HuH-7.5 (cell line): Measurements from ENCODE around the gene TADA2B.

ENCODE experiments used
- DNase-seq: peaks from one replicate; pipeline ENCODE4 v3.0.0; 2011; ENCODE audit warnings: low spot score

Gene TADA2B

DNA sequence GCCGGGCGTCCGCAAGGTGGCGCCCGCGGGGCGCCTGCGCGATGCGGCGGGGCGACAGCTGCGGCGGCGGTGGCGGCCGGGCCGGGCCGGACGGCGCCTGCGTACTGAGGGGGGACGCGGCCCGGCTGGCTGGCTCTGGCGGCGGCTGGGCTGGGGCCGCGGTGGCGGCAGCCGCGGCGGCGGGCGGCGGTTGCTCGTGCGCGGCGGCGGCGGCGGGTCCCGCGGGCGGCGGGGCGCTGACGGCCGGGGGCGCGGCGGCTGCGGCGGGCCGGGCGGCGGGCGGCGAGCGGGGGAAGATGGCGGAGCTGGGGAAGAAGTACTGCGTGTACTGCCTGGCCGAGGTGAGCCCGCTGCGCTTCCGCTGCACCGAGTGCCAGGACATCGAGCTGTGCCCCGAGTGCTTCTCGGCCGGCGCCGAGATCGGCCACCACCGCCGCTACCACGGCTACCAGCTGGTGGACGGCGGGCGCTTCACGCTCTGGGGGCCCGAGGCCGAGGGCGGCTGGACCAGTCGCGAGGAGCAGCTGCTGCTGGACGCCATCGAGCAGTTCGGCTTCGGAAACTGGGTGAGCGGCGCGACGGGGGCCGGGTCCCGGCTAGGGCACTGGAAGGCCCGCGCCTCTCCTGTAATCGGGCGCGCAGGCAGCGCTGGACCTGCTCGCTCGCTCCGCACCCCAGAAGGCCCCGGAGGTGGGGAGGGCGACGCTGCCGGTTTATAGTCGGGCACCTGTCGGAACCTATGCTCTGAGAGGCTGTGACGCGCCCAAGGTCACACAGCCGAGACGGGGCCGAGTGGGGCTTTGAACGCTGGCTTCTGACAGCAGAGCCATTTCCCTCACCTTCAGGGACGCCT lies at the start of gene TADA2B:
TSS of gene TADA2B (plus strand) at position 89 of the 853 bp plus-strand sequence. CDS start at position 297, 208 bp downstream.
- DNase-seq = peak; percentile 82

DNA sequence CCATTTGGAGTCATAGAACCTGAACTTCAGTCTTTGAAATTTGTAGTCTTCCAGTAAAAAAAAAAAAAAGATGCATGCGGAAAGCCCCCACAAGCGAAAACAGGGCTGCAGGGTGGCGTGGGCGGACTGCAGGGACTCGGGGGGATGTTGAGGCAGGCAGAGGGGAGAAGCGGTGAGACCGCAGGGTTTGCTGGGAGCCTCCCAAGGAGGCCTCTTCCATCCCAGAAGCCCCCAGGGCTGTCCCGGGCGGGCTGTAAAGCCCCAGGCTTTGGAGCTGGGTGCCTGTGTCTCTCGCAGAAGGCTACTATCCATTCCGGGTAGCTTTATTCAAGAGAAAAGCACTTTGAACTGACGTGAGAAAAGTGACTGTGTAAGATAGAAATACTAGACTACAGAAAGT lies 46.7 kb upstream of the TADA2B start:
- no peak for DNase-seq

DNA sequence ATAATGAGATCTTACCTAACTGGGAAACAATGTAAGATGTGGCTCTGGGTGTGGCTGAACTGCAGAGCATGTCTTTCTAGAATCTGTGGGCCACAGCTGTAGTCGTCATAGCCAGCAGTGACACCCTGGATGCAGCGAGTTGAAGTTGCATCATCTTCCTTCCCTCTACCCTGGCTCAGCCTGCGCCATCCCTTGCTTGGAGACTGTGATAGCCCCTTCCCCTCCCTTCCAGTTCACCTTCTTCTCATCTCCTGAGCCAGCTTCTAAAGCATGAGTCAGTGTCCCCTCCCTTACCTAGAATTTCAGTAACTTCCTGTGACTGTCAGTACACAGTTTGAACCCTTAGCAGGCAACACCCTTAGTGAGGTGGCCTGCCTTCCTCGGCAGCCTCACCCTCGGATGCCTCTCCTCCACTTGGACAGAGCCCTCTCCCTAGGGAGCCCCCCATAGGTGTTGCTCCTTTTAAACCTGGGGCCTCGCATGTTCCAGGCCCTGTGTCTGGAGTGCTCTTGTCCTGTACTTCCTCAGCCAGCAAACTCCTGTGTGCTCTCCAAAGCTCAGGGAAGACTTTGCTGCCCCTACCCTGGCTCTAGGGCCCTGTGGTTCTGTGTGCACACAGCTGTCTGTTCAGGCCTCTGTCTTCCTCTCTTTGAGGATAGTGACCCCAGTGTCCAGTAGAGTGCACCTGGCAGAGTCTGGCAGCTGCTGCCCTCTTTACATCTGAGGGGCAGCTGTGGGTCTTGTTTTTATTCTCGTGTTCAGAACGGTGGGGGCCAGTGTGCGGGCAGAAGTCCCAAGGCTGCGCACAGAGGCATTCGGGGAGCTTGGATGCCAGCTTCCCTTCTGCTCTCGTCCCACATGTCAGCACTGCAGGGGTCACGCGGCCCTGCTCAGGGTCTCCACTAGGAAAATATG lies 43.7 kb upstream of the TADA2B start:
- no peak for DNase-seq

DNA sequence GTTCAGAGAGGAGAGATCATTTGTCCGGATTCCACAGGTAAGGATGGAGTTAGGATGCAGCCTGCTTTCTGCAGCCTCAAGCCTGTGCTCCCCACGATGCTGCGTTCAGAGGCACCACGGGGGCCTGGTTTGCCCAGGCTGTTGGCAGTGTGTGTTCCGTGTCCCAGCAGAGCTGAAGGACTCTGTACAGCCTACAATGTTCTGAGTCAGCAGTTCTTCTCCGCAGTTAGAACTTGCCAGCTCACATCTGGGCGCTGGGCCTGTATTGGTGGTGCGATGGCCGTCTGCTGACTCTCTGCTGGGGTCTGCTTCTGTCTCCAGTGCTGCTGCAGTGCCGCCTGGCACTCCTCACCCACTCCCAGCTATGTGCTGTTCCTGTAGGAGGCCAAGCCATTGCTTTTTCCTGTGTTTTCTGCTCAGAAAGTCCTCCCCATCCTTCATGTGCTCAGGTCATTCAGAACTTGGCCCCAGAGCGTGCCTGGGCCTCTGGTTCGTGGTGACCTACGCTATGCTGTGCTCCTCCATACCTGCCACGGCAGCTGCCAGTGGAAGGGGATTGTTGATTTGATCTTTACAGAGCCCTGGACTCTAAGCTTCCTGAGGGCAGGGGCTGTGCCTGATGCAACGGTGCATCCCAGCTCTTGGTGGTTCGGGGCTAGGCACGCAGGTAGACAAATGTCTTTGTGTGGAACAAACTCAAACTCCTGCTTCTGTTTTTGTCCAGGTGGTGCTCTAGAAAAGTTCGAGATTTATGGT lies 42.6 kb upstream of the TADA2B start:
- no peak for DNase-seq

DNA sequence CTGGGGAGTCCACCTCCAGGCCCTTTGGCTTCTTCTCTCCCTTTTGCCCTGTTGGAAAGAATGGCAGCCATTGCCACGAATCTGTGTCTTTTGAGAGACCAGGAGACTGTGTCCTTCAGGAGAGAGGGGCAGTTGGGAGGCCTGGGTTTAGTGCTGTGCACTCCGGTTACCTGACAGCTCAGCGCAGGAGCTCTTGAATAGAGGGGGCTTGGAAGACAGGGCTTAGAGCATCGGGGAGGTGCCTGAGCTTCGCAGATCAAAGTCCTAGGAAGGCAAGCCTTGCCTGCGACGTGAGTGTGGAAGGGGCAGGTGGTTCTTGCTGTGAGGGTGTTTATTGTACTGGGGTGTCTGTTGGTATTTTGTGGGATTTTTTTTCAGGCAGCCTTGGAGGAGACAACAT lies 41.9 kb upstream of the TADA2B start:
- no peak for DNase-seq

DNA sequence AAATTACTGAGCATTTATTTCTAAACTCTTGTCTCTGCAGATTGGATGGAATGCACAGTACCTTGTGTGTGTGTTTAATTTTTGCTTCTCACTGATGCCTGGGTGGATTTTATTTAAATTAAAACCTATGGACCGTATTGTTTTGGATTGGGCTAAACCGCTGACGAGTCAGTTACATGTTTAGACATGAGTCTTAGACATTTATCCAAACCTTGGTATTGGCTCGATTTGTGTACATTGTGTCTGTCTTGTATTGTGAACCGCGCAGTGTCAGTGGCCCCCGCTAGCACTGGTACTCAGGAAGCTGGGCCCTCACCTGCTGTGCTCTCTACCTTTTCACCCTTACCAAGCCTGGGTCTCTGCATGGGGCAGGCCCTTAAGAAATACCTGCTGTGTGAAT lies 40.8 kb upstream of the TADA2B start:
- DNase-seq = no peak

DNA sequence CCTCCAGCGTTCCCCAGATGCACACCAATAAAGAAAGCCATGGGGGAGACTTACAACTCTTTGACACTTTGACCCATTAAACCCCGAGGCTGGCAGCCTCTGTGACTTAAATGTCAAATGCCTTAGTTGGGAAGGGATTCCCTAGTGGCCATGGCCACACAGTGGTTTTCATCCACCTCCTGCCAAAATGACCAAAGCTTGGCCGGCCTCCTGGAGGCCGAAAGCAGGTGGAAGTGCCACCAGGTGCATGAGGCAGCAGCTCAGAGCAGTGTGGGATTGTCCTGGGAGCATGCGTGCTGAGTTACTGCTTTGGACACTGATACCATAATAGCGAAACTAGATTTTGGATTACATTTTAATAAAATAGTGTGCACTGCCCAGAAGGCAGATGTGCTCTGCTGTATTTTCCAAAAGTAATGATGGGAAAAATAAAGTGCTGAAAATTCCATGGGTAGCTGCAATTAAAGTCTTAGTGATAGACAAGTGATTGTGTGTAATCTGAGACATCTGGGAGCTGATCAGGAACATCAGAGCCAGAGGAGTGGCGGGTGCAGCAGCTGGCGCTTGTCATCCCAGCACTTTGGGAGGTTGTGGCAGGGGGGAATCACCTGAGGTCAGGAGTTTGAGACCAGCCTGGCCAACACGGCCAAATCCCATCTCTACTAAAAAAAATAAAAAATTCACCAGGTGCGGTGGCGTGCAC lies 39.8 kb upstream of the TADA2B start:
- DNase-seq = no peak

- DNase-seq = no peak
Measured at GRCh38 chr4:7003879-7004240, 39.3 kb upstream of the TADA2B start.

DNA sequence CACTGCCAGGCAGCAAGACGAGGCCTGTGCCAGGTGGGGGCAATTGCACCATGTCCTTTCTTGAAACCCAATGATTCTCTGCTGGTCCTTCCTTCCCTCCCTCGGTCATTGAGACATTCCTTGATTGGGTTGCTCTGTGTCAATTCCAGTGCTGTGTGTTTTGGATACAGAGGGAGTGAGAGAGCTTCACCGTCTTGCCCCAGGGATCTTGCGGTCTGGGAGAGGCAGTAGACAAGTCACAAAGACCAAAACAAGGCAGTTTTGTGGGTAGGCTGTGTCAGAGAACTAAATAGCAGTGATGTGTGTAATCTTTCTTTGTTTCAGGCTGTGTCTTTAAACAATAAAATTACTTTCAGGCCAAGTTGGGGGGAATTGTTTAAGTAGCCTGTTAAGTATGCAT lies 38.8 kb upstream of the TADA2B start:
- DNase-seq = no peak

- no peak for DNase-seq
Measured at GRCh38 chr4:7005571-7005970, 37.6 kb upstream of the TADA2B start.

- DNase-seq = no peak
Measured at GRCh38 chr4:7006411-7006810, 36.8 kb upstream of the TADA2B start.

DNA sequence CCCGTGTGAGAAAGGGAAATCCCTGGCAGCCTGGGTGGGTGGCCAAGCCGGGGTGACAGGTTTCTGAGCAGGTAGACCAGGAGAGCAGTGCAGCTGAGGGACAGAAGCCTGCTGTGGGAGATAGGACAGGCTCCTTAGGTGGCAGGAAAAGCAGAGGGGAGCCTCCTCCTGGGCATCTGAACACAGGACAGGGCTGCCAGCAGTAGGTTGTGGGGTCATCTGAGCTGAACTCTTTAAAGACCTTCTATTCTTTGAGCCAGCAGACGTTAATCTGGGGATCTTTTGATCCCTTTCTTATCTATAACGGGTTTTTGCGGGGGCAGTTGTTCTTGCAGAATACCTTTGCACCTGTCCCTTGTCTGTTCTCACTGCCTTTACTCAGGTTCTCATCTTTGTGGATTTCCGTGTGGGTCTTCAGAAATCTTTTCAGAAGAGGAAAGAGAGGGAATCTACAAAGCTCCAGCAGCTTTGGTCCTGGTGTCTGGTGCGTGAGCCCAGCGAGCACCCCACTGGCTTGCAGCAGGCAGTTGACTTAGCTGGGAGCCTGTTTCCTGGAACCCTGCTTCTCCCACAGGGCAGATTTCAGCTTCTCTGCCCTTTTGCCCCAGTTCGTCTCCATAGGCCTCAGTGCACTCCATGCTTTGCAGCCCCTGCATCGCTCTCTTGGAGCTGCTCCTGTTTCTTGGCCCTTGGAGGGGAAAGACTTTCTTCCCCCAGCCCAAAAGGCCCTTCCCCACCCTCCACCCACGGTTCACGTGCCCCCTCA lies 35.8 kb upstream of the TADA2B start:
- DNase-seq = no peak

- no peak for DNase-seq
Measured at GRCh38 chr4:7007944-7008343, 35.2 kb upstream of the TADA2B start.

GRCh38 chr4:7009564-7009963 lies 33.6 kb upstream of the TADA2B start:
- DNase-seq = no peak

GRCh38 chr4:7013175-7013574 lies 30.0 kb upstream of the TADA2B start:
- DNase-seq = no peak

DNA sequence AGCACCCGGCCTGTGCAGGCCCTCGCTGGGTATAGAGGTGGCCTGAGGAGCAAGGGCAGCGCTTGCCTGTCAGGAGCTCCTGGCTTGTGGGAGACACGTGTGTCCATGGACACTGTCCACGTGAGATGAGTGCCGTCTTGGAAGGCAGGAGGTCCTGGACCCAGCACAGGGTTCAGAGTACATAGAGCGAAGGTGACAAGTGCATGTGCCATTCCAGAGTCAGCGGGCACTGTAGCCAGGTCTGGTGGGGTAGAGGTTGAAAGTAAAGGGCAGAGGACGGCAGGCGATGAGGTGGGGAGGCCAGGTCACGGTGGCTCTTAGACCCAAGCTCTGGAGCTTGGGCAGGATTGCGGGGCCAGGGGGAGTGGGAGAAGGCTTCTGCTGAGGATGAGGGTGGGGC lies 28.4 kb upstream of the TADA2B start:
- DNase-seq = no peak

- DNase-seq = no peak
Measured at GRCh38 chr4:7015383-7016035, 27.7 kb upstream of the TADA2B start.

- no peak for DNase-seq
Measured at GRCh38 chr4:7016086-7016485, 27.1 kb upstream of the TADA2B start.

DNA sequence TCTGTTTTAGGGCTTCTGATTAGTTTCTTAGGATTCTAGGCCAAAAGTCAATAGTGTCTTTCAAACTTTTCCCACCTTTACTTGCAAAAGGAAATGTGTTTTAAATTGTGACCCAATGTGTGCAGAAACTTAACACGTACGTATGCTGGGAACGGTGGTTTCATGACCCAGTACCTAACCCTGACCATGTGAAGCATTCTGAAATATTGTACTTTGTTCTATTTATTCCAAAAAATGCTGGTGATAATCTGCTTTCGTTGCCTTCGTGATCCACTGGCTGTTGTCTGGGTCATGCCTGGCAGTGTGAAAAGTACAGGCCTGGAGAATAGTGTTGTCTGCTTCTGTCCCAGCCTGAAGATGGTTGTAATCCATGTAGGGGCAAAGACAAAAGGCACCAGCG lies 26.7 kb upstream of the TADA2B start:
- no peak for DNase-seq

GRCh38 chr4:7017446-7018048 lies 25.6 kb upstream of the TADA2B start:
- no peak for DNase-seq
